Activated CD4-positive, alpha-beta T cell treated with anti-CD3 and anti-CD28 coated beads, Interleukin-2, amount 50 U/mL, for 4 hours (primary cell): ENCODE measurements around the gene CDH23.

Source experiments
- DNase-seq, 2 experiments: peaks; one replicate each; pipeline ENCODE4 v3.0.0-alpha.2; 2020

CDH23 gene

DNA sequence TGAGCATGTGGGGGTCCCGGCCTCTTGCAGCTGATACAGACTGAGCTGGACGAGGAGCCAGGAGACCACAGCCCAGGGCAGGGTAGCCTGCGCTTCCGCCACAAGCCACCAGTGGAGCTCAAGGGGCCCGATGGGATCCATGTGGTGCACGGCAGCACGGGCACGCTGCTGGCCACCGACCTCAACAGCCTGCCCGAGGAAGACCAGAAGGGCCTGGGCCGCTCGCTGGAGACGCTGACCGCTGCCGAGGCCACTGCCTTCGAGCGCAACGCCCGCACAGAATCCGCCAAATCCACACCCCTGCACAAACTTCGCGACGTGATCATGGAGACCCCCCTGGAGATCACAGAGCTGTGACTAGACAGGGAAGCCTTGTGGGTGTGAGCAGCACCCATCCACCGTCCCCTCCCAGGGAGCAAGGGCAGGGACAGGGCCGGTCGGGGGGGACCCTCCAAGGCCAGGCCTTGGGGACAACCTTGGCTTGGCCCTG is 418.2 kb downstream of the CDH23 start:
- DNase-seq: no peak

- no peak for DNase-seq
Observed at GRCh38 chr10:71815515-71816130, 418.9 kb downstream of the CDH23 start.

- no peak for DNase-seq
Observed at GRCh38 chr10:71816421-71816851, 419.7 kb downstream of the CDH23 start.

DNA sequence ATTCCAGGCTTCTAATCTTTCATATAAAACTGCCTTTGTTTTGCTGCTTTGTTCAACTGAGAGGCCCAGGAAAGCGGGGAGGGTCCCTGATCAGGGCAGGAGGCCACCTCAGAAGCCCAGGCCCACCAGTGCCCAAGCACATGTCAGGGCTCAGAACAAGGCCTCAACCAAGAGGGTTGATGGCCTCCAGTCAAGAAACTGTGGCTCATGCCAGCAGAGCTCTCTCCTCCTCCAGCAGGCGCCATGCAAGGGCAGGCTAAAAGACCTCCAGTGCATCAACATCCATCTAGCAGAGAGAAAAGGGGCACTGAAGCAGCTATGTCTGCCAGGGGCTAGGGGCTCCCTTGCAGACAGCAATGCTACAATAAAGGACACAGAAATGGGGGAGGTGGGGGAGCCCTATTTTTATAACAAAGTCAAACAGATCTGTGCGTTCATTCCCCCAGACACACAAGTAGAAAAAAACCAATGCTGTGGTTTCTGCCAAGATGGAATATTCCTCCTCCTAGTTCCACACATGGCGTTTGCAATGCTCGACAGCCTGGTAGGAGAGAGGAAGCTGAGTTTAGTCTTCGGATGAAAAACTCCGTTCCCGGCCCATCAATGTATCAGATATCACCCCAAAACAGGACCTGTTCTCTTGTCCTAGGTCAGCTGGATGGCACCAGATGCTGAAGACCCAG is 420.4 kb downstream of the CDH23 start:
- DNase-seq: no peak

- no peak for DNase-seq
Observed at GRCh38 chr10:71817831-71818655, 421.3 kb downstream of the CDH23 start.

DNA sequence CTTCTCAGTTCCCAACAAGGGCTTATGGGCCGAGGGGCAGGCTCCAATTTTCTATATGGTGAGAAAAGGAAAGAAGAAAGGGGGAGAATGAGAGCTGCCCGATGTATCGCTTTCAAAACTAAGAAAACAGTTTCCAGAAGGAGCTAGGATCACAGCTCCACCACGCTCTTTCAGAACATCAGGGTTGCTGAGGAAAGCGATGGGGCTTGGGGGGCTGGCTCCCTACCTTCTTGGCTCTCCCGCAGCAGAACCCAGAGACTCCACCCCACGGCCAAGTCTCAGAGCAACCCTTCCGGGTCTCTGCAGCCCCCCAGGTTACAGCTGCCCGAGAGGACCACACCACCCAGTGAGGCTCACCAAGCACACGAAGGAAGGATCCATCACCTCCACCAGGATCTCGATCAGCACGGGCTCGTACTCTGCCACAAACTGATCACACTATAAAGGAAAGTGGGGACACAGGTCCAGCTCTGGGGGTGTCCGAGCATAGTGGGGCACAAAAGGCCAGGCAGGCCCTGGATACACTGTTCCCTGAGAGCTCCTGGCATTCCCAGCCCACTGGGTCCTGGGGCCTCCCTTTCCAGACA is 422.0 kb downstream of the CDH23 start:
- no peak for DNase-seq

DNA sequence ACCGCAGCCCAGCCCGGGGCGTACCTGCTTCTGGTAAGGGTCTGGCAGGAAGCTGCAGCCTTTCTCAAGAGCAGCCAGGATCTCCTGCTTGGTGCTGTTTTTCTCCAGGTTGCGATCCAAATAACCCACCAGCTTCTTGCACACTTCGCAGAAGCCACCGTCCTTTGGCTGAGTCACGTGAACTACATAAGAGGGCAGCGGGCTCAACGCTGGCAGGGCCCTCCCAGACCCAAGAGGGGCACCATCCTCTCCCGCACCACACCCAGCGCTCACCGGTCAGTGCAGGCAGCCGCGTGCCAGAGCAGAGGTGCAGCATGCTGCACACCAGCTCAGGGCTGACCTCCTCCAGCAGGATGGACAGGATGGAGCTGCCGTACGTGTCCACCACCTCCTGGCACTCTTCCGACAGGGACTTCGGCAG is 422.7 kb downstream of the CDH23 start:
- no peak for DNase-seq

- DNase-seq: no peak
Observed at GRCh38 chr10:71819985-71820384, 423.3 kb downstream of the CDH23 start.

DNA sequence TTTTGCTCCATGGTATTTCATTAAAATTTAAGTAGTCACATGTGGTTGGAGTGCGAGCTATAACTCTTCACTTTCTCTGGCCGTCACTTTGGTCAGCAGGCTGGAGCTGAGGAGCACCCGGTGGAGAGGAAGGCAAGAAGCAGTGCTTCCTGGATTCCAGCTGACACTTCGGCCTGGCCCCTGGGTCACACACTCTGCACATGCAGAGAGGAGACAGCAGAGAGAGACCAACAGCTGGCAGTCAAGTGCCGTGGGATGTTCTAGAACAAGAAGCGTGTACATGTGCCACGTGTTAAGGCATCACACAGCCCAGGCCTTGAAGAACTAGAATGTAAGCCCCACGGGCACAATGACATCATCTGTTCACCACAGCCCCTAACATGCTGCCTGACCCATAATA is 424.2 kb downstream of the CDH23 start:
- no peak for DNase-seq

GRCh38 chr10:71821909-71822763 is 425.4 kb downstream of the CDH23 start:
- no peak for DNase-seq

GRCh38 chr10:71823356-71823755 is 426.6 kb downstream of the CDH23 start:
- DNase-seq: no peak

GRCh38 chr10:71824333-71824732 is 427.6 kb downstream of the CDH23 start:
- no peak for DNase-seq

DNA sequence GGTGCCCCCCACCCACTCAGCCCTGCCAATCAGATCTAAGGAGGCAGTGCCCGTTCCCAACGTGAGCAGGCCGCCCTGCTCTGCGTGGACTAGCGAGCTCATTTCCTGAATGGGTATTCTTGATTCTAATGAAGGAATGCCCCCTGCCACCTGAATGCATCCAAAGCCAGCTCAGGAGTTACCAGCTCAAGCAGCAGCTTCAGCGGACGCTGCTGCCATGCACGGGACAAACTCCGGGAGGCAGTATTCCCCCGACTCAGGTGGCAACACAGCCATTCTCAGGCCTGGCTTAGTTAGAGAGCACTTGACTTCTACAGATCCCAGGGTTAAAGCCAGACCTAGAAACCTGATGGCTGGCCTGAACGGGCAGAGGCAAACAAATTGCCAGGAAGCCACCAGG is 428.5 kb downstream of the CDH23 start:
- no peak for DNase-seq

GRCh38 chr10:71827852-71828251 is 431.1 kb downstream of the CDH23 start:
- no peak for DNase-seq

DNA sequence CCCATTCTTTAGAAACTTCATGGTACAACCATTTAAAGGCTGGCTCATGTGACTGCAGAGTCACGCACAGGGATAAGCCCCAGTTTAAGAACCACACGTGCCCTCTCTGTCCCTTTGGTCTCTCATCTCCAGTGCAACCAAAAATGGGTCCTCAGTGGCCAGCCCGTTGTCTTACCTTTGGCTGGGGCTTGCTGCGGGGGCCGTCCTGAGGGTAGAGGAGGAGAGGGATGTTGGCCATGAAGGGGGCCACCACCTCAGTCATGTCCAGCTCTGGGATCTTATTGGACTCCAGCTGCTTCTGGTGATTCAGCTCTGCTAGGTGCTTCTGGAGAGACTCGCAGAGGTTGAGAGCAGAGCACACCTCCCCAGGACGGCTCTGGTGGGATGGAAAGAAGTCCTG is 432.0 kb downstream of the CDH23 start:
- DNase-seq: no peak

DNA sequence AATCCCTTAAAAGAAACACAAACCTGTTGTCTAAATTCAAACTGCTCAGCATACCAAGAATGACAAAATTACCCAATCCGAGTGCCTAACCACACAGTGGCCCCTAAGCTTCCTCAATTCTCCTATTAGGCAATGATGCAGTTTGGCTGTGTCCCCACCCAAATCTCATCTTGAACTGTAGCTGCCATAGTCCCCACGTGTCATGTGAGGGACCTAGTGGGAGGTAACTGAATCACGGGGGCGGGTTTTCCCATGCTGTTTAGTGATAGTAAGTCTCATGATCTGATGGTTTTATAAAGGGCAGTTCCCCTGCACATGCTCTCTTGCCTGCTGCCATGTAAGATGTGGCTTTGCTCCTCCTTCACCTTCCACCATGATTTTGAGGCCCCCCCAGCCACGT is 432.5 kb downstream of the CDH23 start:
- peak in 1 of 2 experiments; percentile 17 for DNase-seq

GRCh38 chr10:71829896-71830295 is 433.2 kb downstream of the CDH23 start:
- DNase-seq: no peak

DNA sequence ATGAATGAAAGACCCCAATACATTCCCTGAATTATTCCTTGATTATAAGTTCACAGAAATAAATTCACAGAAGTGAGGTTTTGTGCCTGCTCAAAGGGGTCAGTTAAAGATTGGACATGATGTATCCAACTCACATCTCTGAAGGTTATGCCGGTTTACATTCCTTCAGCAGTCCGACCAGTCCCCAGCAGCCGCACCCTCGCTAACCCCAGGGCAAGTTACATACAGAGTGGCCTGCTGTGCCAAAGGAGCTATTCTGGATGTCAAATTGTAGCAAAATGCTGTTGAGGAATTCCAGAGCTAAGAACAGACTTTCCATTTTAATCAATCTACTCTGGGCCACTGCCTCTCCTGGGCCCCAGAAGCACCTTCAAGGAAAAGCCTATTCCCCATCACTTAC is 434.0 kb downstream of the CDH23 start:
- DNase-seq: no peak

DNA sequence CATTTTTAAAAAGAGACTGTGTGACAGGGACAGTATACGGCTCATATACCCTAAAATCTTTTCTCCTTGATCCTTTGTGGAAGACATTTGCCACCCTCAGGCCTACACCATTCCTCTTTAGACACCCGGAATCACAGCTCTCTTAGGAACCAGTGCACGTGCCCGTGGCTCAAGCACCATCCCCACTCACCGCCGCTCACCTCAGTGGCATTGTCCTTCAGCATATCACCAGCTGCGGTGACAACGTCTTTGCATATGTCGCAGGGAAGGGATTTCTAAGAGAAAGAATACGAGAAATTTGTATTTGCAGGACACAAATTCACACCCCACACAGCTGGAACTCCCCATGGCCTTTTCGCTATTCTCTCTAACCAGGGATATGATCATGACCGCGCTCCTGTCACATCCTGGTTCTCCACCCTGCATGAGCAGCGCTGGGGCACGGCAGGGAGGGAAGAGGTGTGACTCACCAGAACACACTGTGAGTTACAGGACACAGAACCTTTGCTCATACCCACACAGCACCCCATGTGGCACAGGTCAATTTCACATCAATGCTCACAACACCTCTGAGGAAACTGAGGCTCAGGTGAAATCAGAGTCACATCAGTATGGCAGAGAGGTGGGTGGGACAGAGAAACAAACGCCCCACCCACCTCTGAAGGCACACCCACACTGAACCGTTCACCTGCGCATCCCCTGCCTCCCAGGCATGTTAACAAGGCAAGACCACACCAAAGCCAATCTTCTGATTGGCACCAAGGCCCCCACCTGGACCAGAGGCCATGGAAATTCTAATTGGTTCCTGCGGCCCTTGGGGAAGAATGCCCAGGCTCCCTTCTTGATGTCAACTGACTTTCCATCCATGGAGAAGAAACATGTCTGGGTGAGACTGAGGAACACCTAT is 435.2 kb downstream of the CDH23 start:
- no peak for DNase-seq

DNA sequence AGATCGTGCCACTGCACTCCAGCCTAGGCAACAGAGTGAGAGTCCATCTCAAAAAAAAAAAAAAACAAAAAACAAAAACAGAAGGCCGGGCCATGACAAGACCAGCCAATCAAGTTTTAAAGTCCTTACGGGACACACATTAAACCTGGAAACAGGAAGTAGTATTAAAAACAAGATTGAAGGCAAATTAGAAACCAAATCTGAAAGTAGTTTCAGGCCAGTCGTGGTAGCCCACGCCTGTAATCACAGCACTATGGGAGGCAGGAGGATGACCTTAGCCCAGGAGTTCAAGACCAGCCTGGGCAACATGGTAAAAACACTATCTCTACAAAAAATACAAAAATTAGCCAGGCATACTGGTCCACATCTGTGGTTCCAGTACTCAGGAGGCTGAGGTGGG is 436.2 kb downstream of the CDH23 start:
- no peak for DNase-seq
